ENCODE results near the gene SGK2.

Gene SGK2

DNA sequence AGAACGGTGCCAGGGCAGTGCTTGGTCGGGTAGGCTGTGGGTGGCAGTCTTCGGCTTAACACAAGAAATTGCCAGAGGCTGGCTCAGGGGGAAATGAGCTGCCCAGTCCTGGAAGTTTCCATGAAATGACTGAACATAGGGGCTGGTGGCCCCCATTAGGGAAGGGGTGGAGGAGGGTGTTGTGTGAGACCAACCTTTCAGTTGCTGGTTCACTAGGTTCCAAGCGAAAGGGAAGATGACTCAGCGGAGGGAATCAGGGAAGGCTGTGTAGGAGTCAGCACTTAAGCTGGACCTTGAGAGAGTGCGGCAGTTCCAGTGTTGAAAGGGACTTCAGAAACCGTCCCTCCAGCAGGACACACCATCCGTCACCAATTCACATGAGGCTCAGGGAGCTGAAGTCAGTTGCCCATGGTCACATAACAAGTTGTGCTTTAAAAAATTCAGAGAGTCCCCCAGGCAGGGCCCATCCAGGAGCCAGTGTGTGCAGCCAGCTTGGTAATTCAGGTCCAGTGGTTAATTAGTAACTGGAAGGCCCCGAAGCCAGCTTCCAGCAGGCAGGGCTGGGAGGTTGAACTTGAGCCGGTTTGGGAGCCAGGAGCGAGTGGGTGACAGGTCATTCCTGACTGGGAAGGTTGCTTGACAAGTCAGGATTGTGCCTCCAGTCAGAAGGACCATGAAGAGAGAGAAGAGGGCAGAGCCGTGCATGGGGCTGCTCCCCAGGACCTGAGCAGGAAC, at the start of gene SGK2:
Gene SGK2 (plus strand): TSS at position 616 of the 735 bp plus-strand sequence. CDS start 7,469 bp downstream, outside the sequence.
- no peak for ATAC-seq

DNA sequence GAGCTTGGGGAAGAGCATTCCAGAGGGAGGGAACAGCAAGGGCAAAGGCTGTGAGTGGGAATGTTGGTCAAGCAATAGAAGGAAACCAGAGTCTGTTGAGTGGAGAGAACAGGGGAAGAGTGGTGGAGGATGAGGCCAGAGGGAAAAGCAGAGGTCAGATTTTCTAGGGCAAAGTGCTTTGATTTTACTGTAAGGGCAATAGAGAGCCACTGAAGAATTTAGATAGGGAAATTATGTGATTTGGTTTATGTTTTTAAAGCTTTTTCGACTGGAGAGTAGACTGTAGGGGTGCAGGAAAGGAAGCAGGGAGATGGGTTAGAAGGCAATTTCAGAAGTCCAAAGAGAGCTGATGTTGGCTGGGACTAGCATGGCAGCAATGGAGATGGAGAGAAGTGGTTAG, 46.9 kb upstream of the SGK2 start:
- no peak for ATAC-seq

DNA sequence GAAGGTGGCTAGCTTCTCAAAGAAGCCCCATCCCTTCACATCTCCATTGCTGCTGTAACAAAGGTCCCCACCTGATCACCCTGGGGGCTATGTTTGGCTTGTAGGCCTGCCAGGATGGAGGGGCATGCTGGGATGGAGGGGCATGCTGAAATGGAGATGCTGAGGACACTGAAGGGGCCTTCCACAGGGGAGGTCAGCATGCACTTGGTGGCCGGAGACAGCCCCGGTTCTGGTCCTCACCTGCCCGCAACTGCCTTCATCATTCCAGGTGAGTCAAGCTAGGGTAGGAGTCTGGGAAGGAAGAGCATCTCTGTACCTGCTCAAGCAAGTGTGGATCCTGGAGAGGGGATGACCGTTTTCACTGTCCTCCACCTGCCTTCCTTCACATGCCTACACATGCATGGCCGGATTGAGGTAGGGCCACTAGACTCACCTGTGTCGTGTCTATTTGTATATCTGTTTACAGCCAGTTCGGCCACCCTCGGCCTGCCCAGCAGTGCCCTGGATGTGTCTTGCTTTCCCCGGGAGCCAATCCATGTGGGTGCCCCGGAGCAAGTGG, 45.4 kb upstream of the SGK2 start:
- no peak for ATAC-seq

DNA sequence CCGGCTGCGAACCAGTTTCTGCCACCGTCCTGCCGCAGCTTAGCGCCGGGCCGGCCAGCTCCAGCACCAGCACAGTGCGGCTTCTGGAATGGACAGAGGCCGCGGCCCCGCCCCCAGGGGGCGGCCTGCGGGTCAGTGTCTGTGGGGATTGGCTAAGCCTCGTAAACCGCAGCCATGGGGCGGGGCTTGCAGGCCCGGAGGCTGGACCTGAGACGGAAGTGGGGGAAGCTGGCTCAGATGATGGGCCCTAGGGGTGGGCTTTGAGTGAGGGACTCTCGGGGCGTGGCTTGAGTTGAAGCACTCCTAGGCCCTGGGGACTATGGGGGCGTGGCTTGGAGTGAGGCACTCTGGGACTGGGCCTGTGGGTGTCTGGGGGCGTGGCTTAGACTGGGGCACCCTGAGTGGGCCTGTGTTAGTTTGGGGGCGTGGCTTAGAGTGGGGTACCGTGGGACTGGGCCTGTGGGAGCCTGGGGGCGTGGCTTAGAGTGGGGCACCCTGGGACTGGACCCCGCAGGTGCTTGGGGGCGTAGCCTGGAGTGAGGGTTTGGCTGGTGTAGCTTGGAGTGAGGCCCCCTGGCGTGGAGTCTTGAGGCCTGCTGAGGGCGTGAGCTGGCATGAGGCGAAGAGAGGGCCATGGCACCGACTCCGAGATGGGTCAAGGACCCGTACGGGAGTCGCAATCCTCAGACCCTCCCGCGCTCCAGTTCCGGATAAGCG, 44.7 kb upstream of the SGK2 start:
- ATAC-seq = peak; percentile 88 to 89

DNA sequence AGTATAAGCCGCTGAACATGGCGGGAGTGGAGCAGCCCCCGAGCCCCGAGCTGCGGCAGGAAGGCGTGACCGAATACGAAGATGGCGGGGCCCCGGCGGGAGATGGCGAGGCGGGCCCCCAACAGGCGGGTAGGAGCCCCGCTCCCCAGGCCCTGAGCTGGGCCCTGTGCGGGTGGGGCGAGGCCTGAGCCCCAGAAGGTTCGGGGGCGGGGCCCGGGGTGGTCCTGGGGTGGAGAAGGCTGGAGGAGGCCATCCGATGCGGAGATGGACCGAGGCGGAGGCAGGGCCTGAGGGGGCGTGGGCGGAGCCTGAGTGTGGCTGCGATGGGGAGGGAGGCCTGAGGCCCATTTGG, 44.2 kb upstream of the SGK2 start:
- ATAC-seq = peak; percentile 2 to 6

DNA sequence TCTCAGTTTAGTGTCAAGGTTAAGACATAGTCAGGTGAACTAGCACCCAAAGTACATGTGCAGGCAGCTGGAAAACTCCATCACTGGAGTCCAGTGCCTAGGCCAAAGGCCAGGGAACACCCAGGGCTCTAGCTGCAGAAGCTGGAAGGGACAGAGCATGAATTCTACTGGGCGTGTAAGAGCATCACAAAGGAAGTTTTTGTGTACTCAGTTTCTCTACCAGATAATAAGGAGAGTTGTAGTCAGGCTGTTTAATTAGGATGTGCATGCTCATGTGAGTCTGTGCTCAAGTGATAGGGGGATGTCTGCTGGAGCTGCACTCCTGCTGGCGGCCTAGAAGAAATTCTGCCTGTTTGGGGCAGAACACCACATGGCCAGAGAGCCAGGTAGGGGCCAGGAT, 43.2 kb upstream of the SGK2 start:
- no peak for ATAC-seq

DNA sequence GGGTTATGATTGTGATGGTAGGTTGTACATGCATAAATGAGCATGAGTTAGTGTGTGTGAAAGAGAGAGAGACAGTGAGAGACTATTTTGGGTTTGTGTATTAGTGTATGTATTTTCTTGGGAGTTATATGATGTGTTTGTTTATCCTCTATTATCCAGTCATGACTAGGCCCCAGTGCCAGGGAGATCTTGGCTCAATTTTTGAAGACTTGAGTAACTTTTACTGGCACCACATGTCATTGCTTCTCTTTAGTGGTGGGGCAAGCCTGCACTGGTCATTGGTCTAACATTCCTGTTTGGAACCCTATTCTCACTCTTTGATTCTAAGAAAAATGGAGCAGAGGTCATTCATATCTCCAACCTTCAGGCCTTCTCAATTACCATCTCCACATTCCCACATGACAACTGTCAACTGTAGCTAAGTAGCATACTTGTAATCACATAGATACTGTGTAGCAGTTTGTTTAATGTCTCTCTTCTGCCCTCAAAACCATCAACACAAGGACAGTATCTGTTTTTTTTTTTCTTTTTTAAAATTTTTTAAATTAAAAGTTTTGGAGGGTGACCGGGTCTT, 42.5 kb upstream of the SGK2 start:
- no peak for ATAC-seq

DNA sequence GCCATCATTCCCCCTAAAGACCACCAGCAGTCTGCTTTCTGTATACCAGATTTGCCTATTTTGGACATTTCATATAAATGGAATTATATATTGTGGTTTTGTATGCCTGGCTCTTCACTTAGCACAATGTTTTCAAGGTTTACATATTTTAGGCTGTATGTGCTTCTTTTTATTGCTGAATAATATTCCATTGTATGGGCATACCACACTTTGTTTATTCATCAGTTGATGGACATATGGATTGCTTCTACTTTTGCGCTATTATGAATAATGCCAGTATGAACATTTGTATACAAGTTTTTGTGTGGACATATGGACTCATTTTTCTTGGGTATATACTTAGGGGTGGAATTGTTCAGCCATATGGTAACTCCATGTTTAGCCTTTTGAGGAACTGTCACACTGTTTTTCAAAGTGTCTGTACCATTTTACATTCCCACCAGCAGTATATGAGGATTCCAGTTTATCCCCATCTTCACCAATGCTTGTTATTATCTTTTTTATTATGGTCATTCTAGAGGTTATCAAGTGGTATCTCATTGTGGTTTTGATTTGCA, 38.7 kb upstream of the SGK2 start:
- ATAC-seq = no peak

DNA sequence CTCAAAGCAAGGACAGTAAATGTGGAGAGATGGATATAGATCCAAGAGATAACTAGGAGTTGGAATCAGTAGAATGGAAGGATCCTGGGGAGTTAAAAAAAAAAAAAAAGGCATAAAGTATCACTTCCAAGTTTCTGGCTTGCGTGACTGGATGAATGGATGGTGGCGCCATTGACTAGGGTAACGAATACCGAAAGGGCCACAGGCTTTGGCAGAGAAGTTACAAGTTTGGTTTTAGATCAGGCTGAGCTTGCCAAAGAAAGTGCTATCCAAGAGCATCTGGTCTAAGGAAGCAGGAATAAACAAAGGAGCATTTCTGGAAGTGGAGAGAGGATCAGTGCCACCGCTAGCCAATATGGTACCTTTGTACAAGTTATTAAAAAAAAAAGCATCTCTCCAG, 33.8 kb upstream of the SGK2 start:
- ATAC-seq = no peak

DNA sequence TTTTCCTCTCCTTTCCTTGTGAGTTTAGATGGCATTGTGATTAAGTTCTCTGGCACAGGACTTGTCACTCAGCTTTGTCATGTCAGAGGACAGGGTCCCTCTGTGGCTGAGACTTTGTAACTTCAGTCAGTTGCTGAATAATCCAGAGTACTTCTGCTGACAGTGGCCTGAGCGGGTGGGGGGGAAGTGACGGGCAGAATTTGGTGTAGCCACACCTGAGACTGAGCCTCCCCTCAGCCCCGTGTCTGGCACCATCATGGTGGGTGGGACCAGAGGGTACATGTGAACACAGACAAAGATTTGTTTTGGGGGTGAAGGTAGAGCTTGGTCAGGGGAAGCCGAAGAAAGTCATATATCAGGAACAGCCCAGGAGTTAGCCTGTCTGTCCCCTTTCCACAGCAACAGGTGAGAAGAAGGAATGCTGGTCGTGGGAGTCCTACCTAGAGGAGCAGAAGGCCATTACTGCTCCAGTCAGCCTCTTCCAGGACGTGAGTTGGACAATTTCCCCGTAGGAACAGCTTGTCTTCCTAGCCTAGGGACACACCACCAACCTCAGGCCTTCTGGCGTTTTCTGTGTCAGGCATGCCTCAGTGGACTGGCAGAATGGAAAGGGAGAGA, 30.5 kb upstream of the SGK2 start:
- ATAC-seq = no peak

DNA sequence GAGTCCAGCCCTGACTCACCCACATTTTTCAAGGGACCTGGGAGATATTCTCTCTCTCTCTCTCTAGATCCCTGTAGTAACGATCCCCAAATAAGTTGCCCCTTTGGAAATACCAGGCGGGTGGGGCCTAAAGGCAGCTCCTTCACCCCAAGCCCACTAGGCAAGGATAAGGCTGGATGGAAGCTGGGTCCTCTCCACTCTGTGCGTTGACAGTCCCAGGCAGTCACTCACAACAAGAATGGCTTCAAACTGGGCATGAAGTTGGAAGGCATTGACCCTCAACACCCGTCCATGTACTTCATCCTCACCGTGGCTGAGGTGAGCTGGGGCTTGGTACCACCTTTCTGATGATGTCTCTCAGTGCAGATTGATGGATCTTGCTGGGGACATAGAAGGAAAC, 29.8 kb upstream of the SGK2 start:
- no peak for ATAC-seq

DNA sequence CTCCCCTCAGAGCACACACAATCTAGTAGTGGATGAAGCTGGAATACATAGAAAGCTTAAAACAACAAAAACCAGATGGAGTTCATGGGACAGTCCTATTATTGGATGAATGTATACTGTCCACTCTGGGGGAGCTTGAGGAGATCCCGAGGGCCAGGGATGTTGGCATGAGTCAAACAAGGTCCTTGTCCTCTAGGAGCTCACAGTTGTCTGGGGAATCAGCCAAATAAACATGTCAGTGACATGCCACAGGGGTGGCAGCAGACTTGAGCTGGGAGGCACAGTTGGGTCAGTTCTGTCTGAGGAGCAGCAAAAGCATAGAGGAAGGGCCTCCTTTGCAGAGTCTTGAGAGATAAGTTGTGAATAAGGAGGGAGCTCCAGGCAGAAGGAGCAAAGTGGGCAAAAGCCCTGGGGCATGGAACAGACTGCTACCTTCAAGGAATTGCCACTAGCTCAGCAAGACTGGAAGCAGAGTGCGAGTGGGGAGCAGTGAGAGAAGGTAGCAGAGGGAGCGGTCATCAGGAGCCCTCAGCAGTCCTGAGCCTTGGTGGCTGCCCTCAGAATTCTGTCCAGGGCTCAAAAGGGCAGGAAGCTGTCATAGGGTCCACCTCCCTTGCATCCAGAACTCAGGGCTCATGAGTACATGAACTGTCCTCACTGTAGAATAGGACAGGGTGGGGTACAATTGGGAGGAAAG, 29.2 kb upstream of the SGK2 start:
- no peak for ATAC-seq

DNA sequence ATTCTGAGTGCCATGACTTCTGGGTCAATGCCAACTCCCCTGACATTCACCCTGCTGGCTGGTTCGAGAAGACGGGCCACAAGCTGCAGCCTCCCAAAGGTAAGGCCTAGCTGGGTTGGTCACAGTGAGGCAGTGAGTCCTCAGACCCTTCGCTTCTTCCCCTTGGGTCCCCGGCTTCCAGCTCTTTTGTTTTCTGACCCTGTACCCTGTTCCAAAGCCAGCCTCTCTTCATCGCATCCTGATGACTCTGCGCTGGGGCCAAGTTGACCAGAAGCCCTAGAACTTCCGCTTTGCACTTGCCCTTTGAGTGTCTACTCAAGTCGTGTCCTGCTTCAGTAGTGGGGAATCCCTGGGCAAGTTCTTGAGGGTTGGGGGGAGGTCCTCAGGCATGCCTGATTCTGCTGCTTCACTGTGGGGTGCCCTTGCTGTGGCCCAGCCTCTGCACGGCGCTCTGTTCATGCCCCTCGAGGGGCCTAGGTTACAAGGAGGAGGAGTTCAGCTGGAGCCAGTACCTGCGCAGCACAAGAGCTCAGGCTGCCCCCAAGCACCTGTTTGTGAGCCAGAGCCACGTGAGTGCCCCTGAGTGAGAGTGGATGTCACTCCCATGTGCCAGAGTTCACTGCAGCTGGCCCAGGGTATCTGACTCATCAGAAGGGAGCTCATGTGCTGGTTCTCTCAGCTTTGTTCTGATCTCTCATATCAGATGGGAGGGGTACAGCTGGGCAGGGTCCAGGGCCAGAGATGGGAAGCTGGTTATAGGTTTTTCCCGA, 28.3 kb upstream of the SGK2 start:
- ATAC-seq = no peak

DNA sequence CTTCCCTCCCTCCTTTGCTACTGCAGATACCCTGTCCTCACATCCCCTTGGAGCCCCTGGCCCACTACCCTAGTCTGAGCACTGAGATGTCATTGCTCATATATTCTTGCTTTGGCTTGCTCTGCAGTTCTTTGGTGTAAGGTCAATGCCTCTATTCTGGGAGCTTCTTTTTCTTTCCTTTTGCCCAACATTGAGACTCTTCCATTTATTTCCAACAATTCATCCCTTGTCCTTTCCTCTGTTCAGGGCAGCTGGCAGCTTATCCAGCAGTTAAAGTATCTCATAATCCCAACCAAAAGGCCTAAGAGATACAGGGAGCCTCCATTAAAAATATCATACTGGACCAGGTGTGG, 27.8 kb upstream of the SGK2 start:
- ATAC-seq = no peak

DNA sequence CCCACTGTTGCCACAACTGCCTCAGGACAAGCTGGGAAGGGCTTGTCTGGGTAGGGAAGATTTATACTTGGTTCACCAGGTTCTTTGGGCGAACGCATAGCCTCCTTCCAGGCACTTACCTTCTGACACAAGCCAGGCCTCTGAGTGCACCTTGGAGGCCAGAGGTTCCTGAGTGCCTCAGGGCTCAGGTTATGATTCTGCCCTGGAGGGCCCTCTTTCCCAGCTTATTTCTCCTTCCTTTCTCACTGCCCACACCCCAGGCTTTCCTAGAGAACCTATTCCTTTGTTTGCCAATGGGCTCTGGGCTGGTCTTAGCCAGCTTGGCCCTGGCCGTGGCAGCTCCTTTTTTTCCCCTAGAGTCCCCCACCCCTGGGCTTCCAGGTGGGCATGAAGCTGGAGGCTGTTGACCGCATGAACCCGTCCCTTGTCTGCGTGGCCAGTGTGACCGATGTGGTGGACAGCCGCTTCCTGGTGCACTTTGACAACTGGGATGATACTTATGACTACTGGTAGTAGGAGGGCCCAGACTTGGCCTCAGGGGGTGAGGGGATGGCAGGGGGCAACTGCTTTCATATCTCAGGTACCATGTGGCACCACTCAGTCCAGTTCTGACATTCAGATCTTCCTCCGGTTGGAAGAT, 26.3 kb upstream of the SGK2 start:
- ATAC-seq = no peak

DNA sequence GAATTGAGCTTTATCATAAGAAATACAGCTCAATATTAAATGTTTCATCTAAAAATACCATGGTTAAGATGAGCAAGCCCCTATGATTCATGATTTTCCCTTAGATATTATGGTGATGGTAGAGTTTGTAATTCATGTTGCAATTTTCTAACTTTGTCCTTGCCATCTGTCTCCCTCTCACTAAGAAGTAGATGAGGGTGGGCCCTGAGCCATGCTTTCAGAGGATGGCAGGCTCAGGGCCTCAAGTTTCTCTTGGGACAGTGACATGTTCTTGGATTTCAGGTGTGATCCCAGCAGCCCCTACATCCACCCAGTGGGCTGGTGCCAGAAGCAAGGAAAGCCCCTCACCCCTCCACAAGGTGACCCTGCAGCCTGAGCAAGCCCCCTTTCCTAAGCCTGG, 25.8 kb upstream of the SGK2 start:
- ATAC-seq = no peak

DNA sequence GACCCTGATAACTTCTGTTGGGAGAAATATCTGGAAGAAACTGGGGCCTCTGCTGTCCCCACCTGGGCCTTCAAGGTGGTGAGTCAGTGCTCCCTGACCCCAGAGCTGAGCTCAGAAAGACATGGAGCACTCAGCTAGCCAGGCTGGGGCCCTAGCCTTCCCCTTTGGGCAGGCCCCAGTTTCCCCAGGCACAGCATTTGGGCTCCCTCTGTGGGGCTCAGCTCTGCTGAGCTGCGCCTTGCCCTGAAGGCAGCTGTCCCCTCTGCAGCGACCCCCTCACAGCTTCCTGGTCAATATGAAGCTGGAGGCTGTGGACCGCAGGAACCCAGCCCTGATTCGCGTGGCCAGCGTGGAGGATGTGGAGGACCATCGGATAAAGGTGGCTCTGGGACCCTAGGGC, 24.8 kb upstream of the SGK2 start:
- no peak for ATAC-seq

DNA sequence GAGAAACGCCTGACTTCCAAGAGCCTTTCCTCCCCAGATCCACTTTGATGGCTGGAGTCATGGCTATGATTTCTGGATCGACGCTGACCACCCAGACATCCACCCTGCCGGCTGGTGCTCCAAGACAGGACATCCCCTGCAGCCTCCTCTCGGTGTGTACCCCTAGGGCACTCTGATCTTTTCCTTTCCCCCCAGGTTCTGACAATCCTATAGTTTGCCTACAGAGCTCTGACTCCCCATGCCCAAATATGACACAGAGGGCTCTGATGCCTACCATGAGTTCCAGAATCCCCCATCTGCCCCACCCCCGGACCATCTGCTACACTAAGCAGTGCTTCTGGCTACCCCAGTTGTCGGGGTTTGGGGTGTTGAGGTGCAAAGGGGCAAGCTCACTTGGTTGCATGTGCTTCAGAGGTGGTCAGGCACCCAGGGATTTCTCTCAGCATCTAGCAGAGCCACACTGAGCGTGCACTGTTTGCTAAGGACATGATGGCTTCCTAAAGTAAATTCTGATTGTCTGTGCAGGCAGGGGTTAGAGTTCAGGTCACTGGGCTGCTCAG, 24.0 kb upstream of the SGK2 start:
- ATAC-seq = no peak

DNA sequence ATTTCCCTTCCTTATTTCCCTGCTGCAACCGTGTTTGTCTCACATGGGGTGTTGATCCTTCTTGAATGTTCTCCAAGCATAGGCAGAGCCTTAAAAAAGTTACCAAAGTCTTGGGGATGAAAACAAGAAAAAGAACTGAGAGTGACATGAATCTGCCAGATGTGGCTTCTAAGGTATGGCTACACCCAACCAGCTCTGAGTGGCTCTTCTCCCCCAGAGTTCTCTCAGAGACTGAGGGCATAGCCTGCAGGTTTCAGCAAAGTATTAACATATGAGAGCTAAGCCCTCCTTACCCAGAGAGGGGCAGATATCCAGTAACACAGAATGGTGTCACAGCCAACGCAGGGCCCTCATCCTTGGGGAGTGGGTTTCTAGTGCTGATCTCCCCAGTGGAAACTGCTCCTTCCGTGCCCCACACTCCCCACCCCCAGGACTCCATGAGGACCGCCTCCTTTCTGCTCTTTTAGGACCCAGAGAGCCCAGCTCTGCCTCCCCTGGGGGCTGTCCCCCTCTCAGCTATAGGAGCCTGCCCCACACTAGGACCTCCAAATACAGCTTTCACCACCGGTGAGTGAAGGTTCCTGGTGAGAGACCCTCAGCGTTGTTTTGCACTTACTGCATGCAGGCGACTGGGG, 23.3 kb upstream of the SGK2 start:
- ATAC-seq = no peak

DNA sequence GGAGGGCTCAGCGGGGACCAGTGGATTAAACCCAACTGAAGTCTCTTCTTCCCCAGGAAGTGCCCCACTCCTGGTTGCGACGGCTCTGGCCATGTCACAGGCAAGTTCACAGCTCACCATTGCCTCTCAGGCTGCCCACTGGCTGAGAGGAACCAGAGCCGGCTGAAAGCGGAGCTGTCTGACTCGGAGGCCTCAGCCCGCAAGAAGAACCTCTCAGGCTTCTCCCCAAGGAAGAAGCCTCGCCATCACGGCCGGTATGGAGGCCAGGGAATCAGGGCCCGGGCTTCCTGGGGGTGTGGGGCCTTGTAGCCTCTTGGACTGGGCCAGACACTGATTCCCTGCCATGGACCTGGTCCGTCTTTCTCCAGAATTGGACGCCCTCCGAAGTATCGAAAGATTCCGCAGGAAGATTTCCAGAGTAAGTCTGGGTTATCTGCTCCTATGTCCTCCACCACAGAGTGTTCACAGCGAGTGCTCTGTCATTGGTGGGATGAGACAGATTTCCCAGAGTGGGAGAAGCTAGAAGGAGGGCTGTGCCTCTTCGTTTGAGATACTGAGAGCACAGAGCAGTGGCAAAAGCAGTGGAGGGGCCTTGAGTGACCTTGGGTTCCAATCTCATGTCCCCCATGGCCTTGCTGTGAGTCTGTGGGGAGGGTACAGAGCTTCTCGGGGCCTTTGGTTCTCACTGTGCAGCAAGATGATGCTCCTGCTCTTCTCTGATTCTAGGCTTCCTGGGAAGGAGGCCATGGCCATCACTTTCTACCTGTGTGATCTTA, 22.6 kb upstream of the SGK2 start:
- ATAC-seq = no peak
